ENCODE measurements around the gene JARID2.

- TF ChIP-seq MXI1 (IDR thresholded peaks at IDR 0.05; ENCODE audit: borderline replicate concordance, low read depth, low read length): no peak
- TF ChIP-seq POLR2A (IDR thresholded peaks at IDR 0.05; ENCODE audit: low read depth, low read length): no peak
- TF ChIP-seq CTCF (conservative IDR thresholded peaks at IDR 0.05; ENCODE audit: low read depth, low read length): no peak
- no peak for TF ChIP-seq RCOR1 (IDR thresholded peaks at IDR 0.05; ENCODE audit: insufficient replicate concordance, low read length)
- TF ChIP-seq SMC3 (IDR thresholded peaks at IDR 0.05; ENCODE audit: low read depth, low read length): no peak
- no peak for TF ChIP-seq BHLHE40 (IDR thresholded peaks at IDR 0.05; ENCODE audit: low read depth, low read length)
- TF ChIP-seq NFE2L2 (IDR thresholded peaks at IDR 0.05; ENCODE audit: low read depth, low read length): no peak
- no peak for TF ChIP-seq RFX5 (IDR thresholded peaks at IDR 0.05; ENCODE audit: low read depth, low read length)
Observed at GRCh38 chr6:15402406-15403045, 156.7 kb downstream of the JARID2 start.
